Tibial nerve (tissue), 4 donors: ENCODE data around the gene HIRIP3. TPM values are rescaled to one million over a fixed set of nuclear protein-coding genes. Genes with fewer than 3 reads are reported as not detected.
"Not testable (repeated sequence)": the region's sequence is repeated elsewhere in the genome, so short reads cannot be mapped to it uniquely, and the experiment has no call there.

Source experiments
- DNase-seq, 2 donors: peaks; one replicate each; pipeline ENCODE4 v3.0.0-alpha.2; 2019; ENCODE audit warnings: low spot score in 2 of 2
- H3K27ac ChIP-seq, 4 donors: fragments of 200-600 bp; sonication (generic) in 3 of 4; one replicate each; pipeline ENCODE4 v1.5.1; 2017 to 2019; ENCODE audit warnings: mild to moderate bottlenecking in 1 of 4
- H3K27me3 ChIP-seq, 2 donors: fragments of 200-600 bp; sonication (generic) in 1 of 2; one replicate each; pipeline versions ENCODE4 v1.5.1 to v1.6.0; 2017 to 2019
- H3K36me3 ChIP-seq, 3 donors: fragments of 200-600 bp; sonication (generic); one replicate each; pipeline ENCODE4 v1.5.1; 2018 to 2019
- H3K4me1 ChIP-seq, 4 donors: fragments of 200-600 bp; sonication (generic) in 3 of 4; one replicate each; pipeline ENCODE4 v1.5.1; 2017 to 2019
- H3K4me3 ChIP-seq, 4 donors: fragments of 200-600 bp; sonication (generic) in 3 of 4; one replicate each; pipeline ENCODE4 v1.5.1; 2017 to 2019; ENCODE audit warnings: mild to moderate bottlenecking in 1 of 4, moderate library complexity in 1 of 4
- H3K9me3 ChIP-seq, 4 donors: fragments of 200-600 bp; sonication (generic) in 3 of 4; one replicate each; pipeline ENCODE4 v1.5.1; 2017 to 2019
- CTCF ChIP-seq, 5 experiments: fragments of 200-600 bp in 3 of 5; fragments of 450-650 bp in 2 of 5; sonication (generic) in 3 of 5; IDR thresholded peaks; one replicate each; pipeline ENCODE4 v1.5.1; 2016 to 2019; ENCODE audit warnings: antibody characterized with exemption in 5 of 5, mild to moderate bottlenecking in 3 of 5, moderate library complexity in 2 of 5
- EP300 ChIP-seq, 2 donors: sonication (generic); formaldehyde crosslinking; IDR thresholded peaks; one replicate each; pipeline ENCODE4 v1.6.1; 2017; ENCODE audit warnings: antibody characterized with exemption in 2 of 2, mild to moderate bottlenecking in 1 of 2
- POLR2A ChIP-seq, 2 donors: fragments of 450-650 bp; IDR thresholded peaks; one replicate each; pipeline ENCODE4 v1.6.1; 2017; ENCODE audit warnings: antibody characterized with exemption in 2 of 2, mild to moderate bottlenecking in 2 of 2, moderate library complexity in 2 of 2
- WGBS, 2 donors: methylation state at CpG; one replicate each; pipeline ENCODE4 v1.1.5; 2018; 5-methylcytosine and 5-hydroxymethylcytosine counted together
- total RNA-seq, 4 donors: library from RNA; depleted of rRNA; stranded (reverse); fragments of >200 nt; gene quantifications; one replicate each; pipeline ENCODE4 v1.1.0, GENCODE V29; 2016

The HIRIP3 gene
- total RNA-seq, 4 donors from 2014 or later, result 12.6 to 26.7 (median 22.6) TPM

- no peak for TF ChIP-seq EP300 (IDR thresholded peaks at IDR 0.05)
- TF ChIP-seq POLR2A (IDR thresholded peaks at IDR 0.05), result no peak
- TF ChIP-seq CTCF (IDR thresholded peaks at IDR 0.05), result no peak
Observed at GRCh38 chr16:30024451-30024850, 29.0 kb upstream of the HIRIP3 start.

GRCh38 chr16:30023586-30023985, 28.2 kb upstream of the HIRIP3 start:
- 83 to 84% methylated on average over 9 to 11 of the region's 11 CpGs for WGBS, 2 donors
- Histone ChIP-seq H3K4me3 (no peak overlapping the region), H3K27ac (no peak overlapping the region), H3K36me3 (no peaks in the 10 kb centered on the region), H3K9me3 (no peaks in the 10 kb centered on the region), H3K4me1 (peaks cover 0 to 9% (median 8%) of the 10 kb centered on the region in 4 donors), H3K27me3 (peaks cover 0 to 35% of the 10 kb centered on the region in 2 donors)
- DNase-seq, result no peak
- no peak for TF ChIP-seq EP300 (IDR thresholded peaks at IDR 0.05)
- TF ChIP-seq POLR2A (IDR thresholded peaks at IDR 0.05), result no peak
- no peak for TF ChIP-seq CTCF (IDR thresholded peaks at IDR 0.05)

More at GRCh38 chr16:30024451-30024850, 29.0 kb upstream of the HIRIP3 start:
- WGBS, 2 donors, result 65 to 74% methylated on average over 16 of the region's 16 CpGs
- Histone ChIP-seq H3K4me1 (peaks cover 0 to 9% (median 8%) of the 10 kb centered on the region in 4 donors), H3K27ac (no peak overlapping the region), H3K36me3 (no peaks in the 10 kb centered on the region), H3K27me3 (peaks cover 0 to 43% of the 10 kb centered on the region in 2 donors), H3K4me3 (no peak overlapping the region), H3K9me3 (no peaks in the 10 kb centered on the region)
- DNase-seq, result no peak

- TF ChIP-seq CTCF (IDR thresholded peaks at IDR 0.05) (no peak), POLR2A (IDR thresholded peaks at IDR 0.05) (no peak), EP300 (IDR thresholded peaks at IDR 0.05) (no peak)
- DNase-seq, result no peak
- 89 to 92% methylated on average over 6 of the region's 6 CpGs for WGBS, 2 donors
- no peak within 1 kb of the TSS for H3K27ac ChIP-seq
- H3K27me3 ChIP-seq, result peaks cover 0 to 28% of the 10 kb centered on the region in 2 donors
- H3K4me1 ChIP-seq, result peaks cover 0 to 9% (median 8%) of the 10 kb centered on the region in 4 donors
- H3K4me3 ChIP-seq, result no peak within 1 kb of the TSS
- no peaks in the 10 kb centered on the region for H3K36me3 ChIP-seq
- H3K9me3 ChIP-seq, result no peaks in the 10 kb centered on the region
Observed at GRCh38 chr16:30022887-30023286, 27.5 kb upstream of the HIRIP3 start, which contains the start of gene C16orf92. Gene C16orf92, plus strand, starts transcription at chr16:30023198. Its CDS starts 143 bp downstream, at chr16:30023341.

- Histone ChIP-seq H3K27ac (no peak overlapping the region), H3K9me3 (no peaks in the 10 kb centered on the region), H3K27me3 (no peaks in the 10 kb centered on the region), H3K4me3 (no peak overlapping the region), H3K36me3 (no peaks in the 10 kb centered on the region), H3K4me1 (peaks cover 0 to 9% (median 8%) of the 10 kb centered on the region in 4 donors)
- TF ChIP-seq EP300 (IDR thresholded peaks at IDR 0.05) (no peak), POLR2A (IDR thresholded peaks at IDR 0.05) (no peak), CTCF (IDR thresholded peaks at IDR 0.05) (no peak)
- no peak for DNase-seq
- 76 to 80% methylated on average over 4 of the region's 4 CpGs for WGBS, 2 donors
Observed at GRCh38 chr16:30018731-30019158, 23.3 kb upstream of the HIRIP3 start.

GRCh38 chr16:30017937-30018336, 22.5 kb upstream of the HIRIP3 start:
- H3K9me3 ChIP-seq, H3K27me3 ChIP-seq, DNase-seq, H3K4me3 ChIP-seq, H3K27ac ChIP-seq, H3K4me1 ChIP-seq, H3K36me3 ChIP-seq: not testable (repeated sequence)
- 88 to 95% methylated on average over 4 of the region's 4 CpGs for WGBS, 2 donors

GRCh38 chr16:30017277-30017656, 21.9 kb upstream of the HIRIP3 start:
- Histone ChIP-seq H3K27me3 (peaks cover 0 to 7% of the 10 kb centered on the region in 2 donors), H3K27ac (no peak overlapping the region), H3K4me3 (no peak overlapping the region), H3K4me1 (peaks cover 0 to 9% (median 8%) of the 10 kb centered on the region in 4 donors), H3K9me3 (no peaks in the 10 kb centered on the region), H3K36me3 (no peaks in the 10 kb centered on the region)
- no peak for DNase-seq
- TF ChIP-seq CTCF (IDR thresholded peaks at IDR 0.05) (no peak), POLR2A (IDR thresholded peaks at IDR 0.05) (no peak)
- 90 to 96% methylated on average over 2 of the region's 2 CpGs for WGBS, 2 donors
